Stimulated activated CD8-positive, alpha-beta memory T cell treated with anti-CD3 and anti-CD28 coated beads, Interleukin-15, amount 100 ng/mL, for 48 hours (primary cell): ENCODE measurements around the gene ATOSB.
A peak's percentile ranks its signal among the peaks of the same experiment; 100 is the strongest.
"Not testable (repeated sequence)": the region's sequence is repeated elsewhere in the genome, so short reads cannot be mapped to it uniquely, and the experiment has no call there.

ENCODE experiments used
- DNase-seq, 2 donors: peaks; one replicate each; pipeline ENCODE4 v3.0.0-alpha.2; 2020; ENCODE audit warnings: low read depth in 2 of 2

The ATOSB gene

GRCh38 chr9:35115680-35116538 is at the start of gene ATOSB:
Gene ATOSB, minus strand, starts transcription at chr9:35115862. Its CDS starts 7,588 bp downstream, at chr9:35108274.
- DNase-seq, result peak; percentile 90 to 93

GRCh38 chr9:35164711-35165110 is 49.0 kb upstream of the ATOSB start:
- no peak for DNase-seq

GRCh38 chr9:35163413-35163812 is 47.8 kb upstream of the ATOSB start:
- no peak for DNase-seq

- DNase-seq, result no peak
Measured at GRCh38 chr9:35162605-35163315, 47.1 kb upstream of the ATOSB start.

- DNase-seq, result peak; percentile 47 to 60
Measured at GRCh38 chr9:35161713-35162604, 46.3 kb upstream of the ATOSB start, which contains the start of gene UNC13B. Gene UNC13B, plus strand, starts transcription at chr9:35162009. Its CDS starts 275 bp downstream, at chr9:35162284.

- no peak for DNase-seq
Measured at GRCh38 chr9:35158501-35159280, 43.0 kb upstream of the ATOSB start.

GRCh38 chr9:35157836-35158235 is 42.2 kb upstream of the ATOSB start:
- not testable (repeated sequence) for DNase-seq

GRCh38 chr9:35156781-35157180 is 41.1 kb upstream of the ATOSB start:
- no peak for DNase-seq

GRCh38 chr9:35152926-35153325 is 37.3 kb upstream of the ATOSB start:
- DNase-seq, result no peak

- not testable (repeated sequence) for DNase-seq
Measured at GRCh38 chr9:35147941-35148563, 32.4 kb upstream of the ATOSB start.

- DNase-seq, result no peak
Measured at GRCh38 chr9:35142037-35142436, 26.4 kb upstream of the ATOSB start.

GRCh38 chr9:35140093-35140492 is 24.4 kb upstream of the ATOSB start:
- no peak for DNase-seq

- no peak for DNase-seq
Measured at GRCh38 chr9:35136866-35137265, 21.2 kb upstream of the ATOSB start.

GRCh38 chr9:35135988-35136387 is 20.3 kb upstream of the ATOSB start:
- DNase-seq, result no peak

- no peak for DNase-seq
Measured at GRCh38 chr9:35134920-35135319, 19.3 kb upstream of the ATOSB start.

- peak; percentile 72 for DNase-seq
Measured at GRCh38 chr9:35116898-35117551, 1.4 kb upstream of the ATOSB start.

GRCh38 chr9:35116539-35116897 is 856 bp upstream of the ATOSB start:
- DNase-seq, result no peak

GRCh38 chr9:35114840-35115628 is 628 bp downstream of the ATOSB start:
- no peak for DNase-seq

- DNase-seq, result peak; percentile 58 to 62
Measured at GRCh38 chr9:35114113-35114839, 1.4 kb downstream of the ATOSB start.
